Peyer's patch (tissue), 4 donors: ENCODE results near the gene MGST2.

ENCODE experiments used
- CTCF ChIP-seq, 6 experiments: fragments of 450-650 bp in 4 of 6; fragments of 200-600 bp in 2 of 6; sonication (generic) in 1 of 6; IDR thresholded peaks; one replicate each; pipeline ENCODE4 v1.5.1; 2017 to 2019; ENCODE audit warnings: antibody characterized with exemption in 6 of 6, mild to moderate bottlenecking in 3 of 6, moderate library complexity in 1 of 6
- POLR2A ChIP-seq, 2 donors: fragments of 450-650 bp; IDR thresholded peaks; one replicate each; pipeline ENCODE4 v1.5.1; 2017; ENCODE audit warnings: antibody characterized with exemption in 2 of 2, mild to moderate bottlenecking in 2 of 2, moderate library complexity in 2 of 2

DNA sequence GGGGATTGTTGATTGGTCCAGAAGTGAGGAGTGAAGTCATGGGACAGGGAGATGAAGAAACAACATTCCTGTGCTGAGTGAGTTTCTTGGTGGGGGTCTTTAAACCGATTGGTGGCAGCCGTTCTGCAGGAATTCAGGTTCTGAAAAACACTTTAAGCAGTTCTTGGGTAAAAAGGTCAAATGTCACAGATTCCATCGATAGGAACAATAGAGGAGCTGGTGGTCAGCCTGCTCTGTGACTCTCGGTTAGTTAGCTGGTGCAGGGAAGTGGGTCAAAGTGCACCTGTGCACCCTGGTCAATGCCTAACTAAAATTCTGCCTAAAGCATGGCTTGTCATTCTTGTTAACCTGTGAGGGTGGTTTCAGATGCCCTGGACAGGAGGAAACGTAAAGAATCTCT, 34.6 kb upstream of the MGST2 start:
- TF ChIP-seq CTCF (IDR thresholded peaks at IDR 0.05) (no peak), POLR2A (IDR thresholded peaks at IDR 0.05) (no peak)
